HG02798 (cell line): ENCODE measurements around the gene CDR2.
"Not testable (repeated sequence)": the region's sequence is repeated elsewhere in the genome, so short reads cannot be mapped to it uniquely, and the experiment has no call there.

ENCODE experiments used
- ATAC-seq: cut with Tn5 transposase; IDR thresholded peaks from one replicate; pipeline ENCODE4 v1.9.1; 2021; ENCODE audit warnings: mild to moderate bottlenecking; ENCODE audit not compliant: unreplicated experiment, poor library complexity

CDR2 gene

GRCh38 chr16:22374311-22375116 is at the start of gene CDR2:
Gene CDR2 (minus strand): TSS chr16:22374619. CDS start chr16:22374309, 310 bp downstream.
- peak; percentile 97 for ATAC-seq

DNA sequence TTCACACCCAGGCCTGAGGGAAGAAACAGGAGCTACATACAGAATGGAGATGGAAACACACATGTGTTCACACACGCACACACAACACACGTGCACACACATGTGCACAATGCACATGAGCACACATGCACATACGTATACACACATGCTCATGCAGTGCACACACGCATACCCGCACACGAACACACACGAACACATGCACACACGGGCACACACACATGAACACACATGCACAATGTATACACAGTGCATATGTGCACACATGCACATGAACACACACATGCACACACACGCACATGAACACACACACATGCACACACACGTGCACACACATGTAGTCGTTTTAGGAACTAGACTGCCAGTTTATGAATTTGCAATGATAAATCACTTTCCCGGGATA is 49.3 kb upstream of the CDR2 start:
- no peak for ATAC-seq

GRCh38 chr16:22421136-22421535 is 46.7 kb upstream of the CDR2 start:
- no peak for ATAC-seq

DNA sequence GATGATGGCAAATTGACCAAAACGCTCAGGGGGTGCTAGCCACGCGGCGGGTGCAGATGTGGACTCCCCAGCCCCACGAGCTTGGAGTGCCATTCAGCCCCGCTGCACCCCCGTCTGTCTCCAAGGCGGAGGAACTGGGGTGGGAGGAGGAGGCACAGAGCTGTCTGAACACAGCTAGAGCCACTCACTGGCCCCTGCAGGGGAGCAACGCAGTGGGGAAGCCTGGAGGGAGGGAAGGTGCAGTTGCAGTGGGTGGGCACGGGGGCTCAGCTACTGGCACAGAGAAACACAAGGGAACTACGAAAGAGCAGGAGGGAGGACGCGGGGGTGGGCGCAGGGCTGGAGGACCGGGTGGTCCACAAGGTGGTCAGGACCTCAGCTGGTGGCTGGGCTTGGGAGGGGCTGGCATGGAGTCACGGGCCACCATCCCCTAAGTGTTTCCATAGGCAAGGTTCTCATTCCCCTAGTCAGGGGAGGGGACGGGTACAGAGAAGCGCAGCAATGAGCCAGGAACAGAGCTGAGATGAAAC is 46.3 kb upstream of the CDR2 start:
- no peak for ATAC-seq

DNA sequence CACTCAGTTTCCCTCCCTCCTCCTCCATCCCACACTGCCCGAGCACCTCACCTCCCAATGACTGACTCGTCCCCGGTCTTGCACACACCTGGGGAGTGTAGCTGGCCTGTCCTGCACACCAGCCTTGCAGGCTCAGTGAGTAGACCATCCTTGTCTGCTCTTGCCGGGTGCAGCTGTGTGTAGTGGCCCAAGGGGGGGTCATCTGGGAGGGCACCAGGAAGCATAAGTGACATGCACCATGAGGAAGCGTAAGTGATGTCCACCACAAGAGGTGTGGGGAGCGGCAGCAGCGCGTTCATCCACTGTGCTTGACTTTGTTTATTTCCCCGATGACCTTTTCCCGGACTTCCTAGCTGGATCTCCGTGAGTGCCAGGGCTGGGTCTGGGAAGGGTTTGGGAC is 45.5 kb upstream of the CDR2 start:
- ATAC-seq, result no peak

- no peak for ATAC-seq
These were observed 44.4 kb upstream of the CDR2 start for GRCh38 chr16:22418826-22419225.

DNA sequence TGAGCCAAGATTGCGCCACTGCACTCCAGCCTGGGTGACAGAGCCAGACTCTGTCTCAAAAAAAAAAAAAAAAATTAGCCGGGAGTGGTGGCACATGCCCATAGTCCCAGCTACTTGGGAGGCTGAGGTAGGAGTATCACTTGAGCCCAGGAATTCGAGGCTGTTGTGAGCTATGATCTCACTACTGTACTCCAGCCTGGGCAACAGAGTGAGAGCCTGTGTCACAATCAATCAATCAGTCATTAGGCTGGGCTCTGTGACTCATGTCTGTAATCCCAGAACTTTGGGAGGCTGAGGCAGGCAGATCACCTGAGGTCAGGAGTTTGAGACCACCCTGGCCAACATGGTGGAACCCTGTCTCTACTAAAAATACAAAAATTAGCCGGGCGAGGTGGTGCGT is 43.4 kb upstream of the CDR2 start:
- not testable (repeated sequence) for ATAC-seq

- ATAC-seq, result no peak
These were observed 42.6 kb upstream of the CDR2 start for GRCh38 chr16:22417019-22417418.

- no peak for ATAC-seq
These were observed 39.4 kb upstream of the CDR2 start for GRCh38 chr16:22413819-22414218.

DNA sequence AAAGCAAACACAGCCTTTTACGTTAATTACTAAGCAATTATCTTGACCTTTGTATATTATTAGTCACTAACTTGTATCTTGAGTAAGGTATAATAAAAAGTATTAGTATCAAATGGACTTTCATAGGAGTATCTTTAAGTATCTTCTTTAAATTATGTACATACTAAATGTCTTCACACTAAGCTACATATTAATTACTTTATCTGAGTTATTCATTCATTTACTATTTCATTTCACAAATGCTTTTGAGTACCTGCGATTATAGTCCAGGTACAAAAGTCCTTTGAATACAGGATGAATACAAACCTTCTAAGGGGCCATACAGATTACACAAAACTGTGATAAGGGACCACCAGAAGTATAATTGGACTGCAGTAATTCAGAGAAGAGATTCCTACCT is 33.1 kb upstream of the CDR2 start:
- no peak for ATAC-seq

- no peak for ATAC-seq
These were observed 27.8 kb upstream of the CDR2 start for GRCh38 chr16:22402191-22402590.

DNA sequence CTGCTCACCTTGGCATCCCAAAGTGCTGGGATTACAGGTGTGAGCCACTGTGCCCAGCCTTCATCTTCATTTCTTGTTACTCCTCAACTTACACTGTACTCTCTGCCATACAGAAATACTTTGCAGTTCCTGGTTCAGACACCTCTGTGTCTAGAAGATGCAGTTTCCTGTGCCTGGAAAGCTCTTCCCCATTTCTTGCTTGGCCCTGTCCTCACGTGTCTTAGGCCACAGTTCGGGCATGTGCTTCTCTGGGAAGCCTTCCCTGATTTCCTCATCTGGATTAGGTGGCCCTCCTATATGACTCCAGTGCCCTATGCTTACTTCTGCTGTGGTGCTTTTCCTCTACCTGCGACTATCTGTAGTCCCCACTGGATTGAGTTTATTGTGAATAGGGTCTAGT is 26.5 kb upstream of the CDR2 start:
- ATAC-seq, result no peak

GRCh38 chr16:22397931-22398330 is 23.5 kb upstream of the CDR2 start:
- no peak for ATAC-seq

GRCh38 chr16:22397464-22397863 is 23.0 kb upstream of the CDR2 start:
- no peak for ATAC-seq

DNA sequence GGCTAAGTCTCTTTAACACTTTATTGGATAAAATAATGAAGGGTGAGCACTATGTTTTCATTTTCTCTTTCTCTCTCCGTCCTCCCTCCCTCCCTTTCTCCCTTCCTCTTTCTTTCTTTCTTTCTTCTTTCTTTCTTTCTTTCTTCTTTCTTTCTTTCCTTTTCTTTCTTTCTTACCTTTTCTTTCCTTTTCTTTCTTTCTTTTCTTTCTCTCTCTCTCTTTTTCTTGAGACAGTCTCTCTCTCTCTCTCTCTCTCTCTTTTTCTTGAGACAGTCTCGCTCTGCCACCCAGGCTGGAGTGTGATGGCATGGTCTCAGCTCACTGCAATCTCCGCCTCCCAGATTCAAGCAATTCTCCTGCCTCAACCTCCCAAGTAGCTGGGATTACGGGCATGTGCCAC is 21.5 kb upstream of the CDR2 start:
- ATAC-seq, result no peak

DNA sequence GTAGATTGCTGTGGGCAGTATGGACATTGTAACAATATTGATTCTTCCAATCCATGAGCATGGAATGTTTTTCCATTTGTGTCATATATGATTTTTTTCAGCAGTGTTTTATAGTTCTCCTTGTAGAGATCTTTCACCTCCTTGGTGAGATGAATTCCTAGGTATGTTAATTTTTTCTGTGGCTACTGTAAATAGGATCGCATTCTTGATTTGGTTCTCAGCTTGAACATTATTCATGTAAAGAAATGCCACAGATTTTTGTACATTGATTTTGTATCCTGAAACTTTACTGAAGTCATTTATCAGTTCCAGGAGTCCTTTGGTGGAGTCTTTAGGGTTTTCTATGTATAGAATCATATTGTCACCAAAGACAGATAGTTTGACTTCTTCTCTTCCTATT is 19.7 kb upstream of the CDR2 start:
- ATAC-seq, result no peak

DNA sequence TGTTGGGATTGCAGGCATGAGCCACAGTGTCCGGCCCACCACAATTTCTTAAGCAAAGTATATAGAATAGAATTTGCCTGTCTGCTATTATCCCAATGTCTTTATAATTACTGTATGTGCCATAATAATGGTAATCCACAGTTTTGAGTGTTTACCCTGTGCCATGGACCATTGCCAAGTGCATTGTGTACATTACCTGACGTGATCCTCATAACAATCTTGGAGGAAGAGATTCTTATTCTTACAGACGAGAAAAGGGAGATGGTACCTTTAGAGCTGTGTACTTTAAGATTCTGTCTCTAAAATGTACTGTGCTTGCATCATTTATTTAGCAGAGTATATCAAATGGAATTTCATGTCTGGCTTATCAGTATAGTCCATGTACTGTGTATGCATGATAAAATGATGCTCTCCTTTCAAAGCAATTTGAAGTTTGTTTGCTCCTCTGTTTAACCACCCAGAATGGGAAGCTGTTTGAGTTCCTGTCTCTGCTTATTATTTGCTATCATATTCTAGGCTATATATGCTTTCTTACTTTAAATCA is 13.8 kb upstream of the CDR2 start:
- no peak for ATAC-seq

DNA sequence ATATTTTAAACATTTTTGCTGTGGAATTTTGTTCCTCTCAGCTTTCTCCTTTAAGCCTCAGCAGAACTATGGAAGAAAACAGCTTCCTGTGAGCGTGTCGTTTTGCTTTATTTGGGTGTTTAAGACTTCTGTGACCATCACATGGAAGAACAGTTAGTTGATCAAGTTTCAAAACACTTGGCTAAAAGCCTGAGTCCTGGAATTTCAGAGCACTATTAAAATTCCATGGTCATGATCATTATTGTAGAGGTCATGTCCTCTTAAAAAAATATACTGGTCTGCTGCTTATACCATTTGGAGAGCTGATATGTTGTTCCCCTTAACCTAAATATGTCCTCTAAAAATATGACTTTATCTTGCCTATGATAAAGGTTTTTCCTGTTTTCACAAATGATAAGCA is 12.6 kb upstream of the CDR2 start:
- ATAC-seq, result no peak

DNA sequence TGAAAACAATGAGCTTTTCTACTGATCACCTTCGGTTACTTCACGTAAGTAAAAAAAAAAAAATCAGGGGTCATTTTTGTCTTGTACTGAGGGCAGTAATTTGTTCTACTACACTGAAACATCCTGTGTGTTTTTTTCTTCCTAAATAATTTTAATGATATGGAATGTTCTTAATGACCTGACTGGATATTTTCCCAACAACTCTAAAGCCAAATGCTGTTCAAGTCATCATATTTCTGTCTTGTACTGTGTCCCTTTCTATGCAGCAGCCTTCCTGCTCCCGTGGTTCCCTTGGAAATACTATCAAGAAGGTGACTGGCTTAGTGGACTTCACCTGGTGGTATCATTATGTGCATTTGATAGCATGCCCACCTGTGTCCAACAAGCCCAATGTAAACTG is 10.8 kb upstream of the CDR2 start:
- ATAC-seq, result no peak

DNA sequence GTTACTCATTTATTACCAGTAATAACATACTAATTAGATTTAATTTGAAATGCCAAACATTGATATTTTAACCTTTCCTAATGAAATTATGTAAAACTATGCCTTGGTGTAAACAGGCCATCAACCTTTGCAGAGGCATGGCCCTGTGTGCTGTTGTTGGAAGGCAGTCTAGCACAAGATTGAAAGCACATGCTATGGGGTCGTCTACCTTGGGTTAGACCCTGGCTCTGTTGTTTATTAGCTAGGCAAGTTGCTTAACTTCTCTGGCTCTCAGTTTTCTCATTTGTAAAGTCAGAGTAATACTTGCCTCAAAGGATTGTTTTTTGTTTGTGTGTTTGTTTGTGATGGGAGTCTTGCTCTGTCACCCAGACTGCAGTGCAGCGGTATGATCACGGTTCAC is 9.4 kb upstream of the CDR2 start:
- no peak for ATAC-seq

DNA sequence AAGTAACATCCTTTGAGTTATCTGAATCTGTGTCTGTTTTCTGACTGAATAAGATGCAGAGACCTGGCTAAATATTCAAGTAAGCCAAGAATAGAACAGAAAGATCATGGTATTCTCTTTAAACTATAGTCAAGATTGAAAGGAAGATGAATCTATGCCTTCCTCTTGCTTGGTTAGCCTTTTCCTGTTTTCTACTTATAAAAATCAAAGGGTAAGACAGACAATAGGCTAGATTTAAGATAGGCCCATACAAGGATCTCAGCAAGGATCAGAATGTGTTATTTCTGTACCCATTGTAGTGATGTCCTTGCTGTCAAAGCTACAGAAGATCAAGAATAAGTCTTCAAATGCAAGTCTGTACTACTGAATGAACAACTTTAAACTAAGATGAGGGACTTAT is 7.0 kb upstream of the CDR2 start:
- no peak for ATAC-seq

GRCh38 chr16:22380529-22380928 is 6.1 kb upstream of the CDR2 start:
- no peak for ATAC-seq
